SU-DHL-6 (cell line): ENCODE results near the gene LMO7.

ENCODE experiments used
- EZH2phosphoT487 ChIP-seq: fragments of 200-600 bp; sonication (generic), shearing (Covaris generic); conservative IDR thresholded peaks from 2 replicates; pipeline ENCODE4 v1.6.1; 2018; ENCODE audit warnings: mild to moderate bottlenecking, antibody characterized with exemption, low read length, moderate library complexity, mixed read lengths
- TF ChIP-seq, protein P1 (sequence below): fragments of 200-600 bp; sonication (generic); IDR thresholded peaks from one replicate; pipeline ENCODE4 v1.5.1; 2017; ENCODE audit warnings: antibody characterized with exemption, mild to moderate bottlenecking, low read length, moderate library complexity; ENCODE audit not compliant: insufficient read depth, poor library complexity, severe bottlenecking

DNA sequence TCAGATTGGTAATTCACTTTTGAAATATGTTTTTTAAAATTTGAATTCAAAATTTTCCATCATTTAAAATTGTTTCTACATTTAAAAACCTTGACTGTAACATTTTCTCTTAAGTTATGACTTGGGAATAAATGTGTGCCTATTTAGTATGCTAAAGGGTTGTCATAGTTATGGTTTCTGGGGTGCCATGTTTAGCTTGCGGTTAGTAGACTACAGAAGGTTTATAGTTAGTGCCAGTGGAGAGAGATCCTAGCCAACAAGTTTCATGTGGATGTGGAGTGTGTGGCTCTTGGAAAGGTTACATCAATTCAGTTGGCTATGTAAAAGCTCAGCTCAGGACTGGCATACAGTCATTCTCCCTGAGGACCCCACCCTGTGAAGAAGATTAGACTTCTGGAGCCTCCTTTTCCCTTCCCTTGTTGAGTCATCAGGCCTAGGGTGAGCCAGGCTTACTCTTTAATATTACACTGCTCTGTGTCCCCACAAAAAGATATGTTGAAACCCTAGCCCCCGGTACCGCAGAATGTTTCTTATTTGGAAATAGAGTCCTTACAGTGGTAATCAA lies 20.4 kb downstream of the LMO7 start:
- TF ChIP-seq, protein P1, sequence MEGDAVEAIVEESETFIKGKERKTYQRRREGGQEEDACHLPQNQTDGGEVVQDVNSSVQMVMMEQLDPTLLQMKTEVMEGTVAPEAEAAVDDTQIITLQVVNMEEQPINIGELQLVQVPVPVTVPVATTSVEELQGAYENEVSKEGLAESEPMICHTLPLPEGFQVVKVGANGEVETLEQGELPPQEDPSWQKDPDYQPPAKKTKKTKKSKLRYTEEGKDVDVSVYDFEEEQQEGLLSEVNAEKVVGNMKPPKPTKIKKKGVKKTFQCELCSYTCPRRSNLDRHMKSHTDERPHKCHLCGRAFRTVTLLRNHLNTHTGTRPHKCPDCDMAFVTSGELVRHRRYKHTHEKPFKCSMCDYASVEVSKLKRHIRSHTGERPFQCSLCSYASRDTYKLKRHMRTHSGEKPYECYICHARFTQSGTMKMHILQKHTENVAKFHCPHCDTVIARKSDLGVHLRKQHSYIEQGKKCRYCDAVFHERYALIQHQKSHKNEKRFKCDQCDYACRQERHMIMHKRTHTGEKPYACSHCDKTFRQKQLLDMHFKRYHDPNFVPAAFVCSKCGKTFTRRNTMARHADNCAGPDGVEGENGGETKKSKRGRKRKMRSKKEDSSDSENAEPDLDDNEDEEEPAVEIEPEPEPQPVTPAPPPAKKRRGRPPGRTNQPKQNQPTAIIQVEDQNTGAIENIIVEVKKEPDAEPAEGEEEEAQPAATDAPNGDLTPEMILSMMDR: no peak
- TF ChIP-seq EZH2phosphoT487: no peak
